NCI-H2227 (cell line): ENCODE data around the gene ZNF487.
"Not testable (repeated sequence)": the region's sequence is repeated elsewhere in the genome, so short reads cannot be mapped to it uniquely, and the experiment has no call there.

ENCODE experiments used
- DNase-seq: peaks from one replicate; lab custom pipeline; 2025; ENCODE audit not compliant: unreplicated experiment; lab: John Stamatoyannopoulos, UW

ZNF487 gene

GRCh38 chr10:43436291-43437140, at the start of gene ZNF487:
TSS of gene ZNF487 (plus strand) at chr10:43437111. CDS start at chr10:43475814, 38,703 bp downstream.
- peak; percentile 86 for DNase-seq

- no peak for DNase-seq
Measured at GRCh38 chr10:43387678-43388032, 49.3 kb upstream of the ZNF487 start.

- no peak for DNase-seq
Measured at GRCh38 chr10:43389867-43390266, 47.0 kb upstream of the ZNF487 start.

DNA sequence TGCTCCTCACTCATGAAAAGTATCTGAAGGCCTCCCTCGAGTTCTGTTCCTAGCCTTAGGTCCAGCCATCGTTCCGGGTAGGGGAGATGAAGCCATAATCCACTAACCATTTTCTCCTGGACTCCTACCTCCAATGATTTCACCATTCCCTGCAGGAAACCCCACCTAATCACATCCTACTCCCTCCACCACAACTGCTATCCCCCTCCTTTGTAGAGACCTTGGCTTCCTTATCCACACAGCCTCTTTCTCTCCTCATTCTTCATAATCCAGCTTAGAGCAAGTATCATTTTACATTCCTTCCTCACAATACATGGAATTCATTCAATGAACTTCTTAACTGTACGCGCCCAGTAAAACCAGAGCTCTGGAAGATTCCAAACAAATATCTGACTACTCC, 46.6 kb upstream of the ZNF487 start:
- DNase-seq: no peak

DNA sequence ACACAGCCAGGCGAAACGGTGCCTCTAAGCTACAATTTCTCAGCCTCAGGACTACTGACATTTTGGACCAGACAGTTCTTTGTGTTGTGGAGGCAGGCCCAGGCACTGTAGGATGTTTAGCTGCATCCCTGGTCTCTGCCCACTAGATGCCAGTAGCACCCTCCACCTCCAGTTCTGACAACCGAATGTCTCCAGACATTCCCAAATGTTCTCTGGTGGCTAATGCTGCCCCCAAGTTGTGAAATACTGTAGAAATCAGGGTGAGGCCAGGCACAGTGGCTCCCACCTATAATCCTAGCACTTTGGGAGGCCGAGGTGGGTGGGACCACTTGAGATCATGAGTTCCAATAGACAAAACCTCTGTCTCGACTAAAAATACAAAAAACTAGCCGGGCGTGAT, 46.2 kb upstream of the ZNF487 start:
- peak; percentile 38 for DNase-seq

DNA sequence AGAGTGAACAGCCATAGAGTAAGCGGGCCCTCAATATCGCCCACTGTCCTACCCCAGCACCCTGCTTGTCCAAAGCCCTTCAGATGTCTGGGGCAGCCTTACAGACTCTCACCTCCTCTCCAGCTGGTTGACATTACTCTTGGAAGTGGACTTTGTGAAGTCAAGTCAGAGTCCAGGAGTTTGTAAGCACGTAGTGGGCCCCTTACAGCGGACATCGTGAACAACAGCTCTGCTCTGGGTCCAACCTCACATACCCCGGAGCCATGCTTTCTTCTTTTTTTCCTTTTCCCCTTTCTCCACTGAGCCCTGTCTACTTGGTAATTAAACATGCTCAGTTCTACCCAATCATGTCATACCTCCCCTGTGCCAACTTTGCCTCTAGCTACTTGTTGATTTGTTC, 45.4 kb upstream of the ZNF487 start:
- DNase-seq: no peak

GRCh38 chr10:43392748-43393147, 44.2 kb upstream of the ZNF487 start:
- no peak for DNase-seq

DNA sequence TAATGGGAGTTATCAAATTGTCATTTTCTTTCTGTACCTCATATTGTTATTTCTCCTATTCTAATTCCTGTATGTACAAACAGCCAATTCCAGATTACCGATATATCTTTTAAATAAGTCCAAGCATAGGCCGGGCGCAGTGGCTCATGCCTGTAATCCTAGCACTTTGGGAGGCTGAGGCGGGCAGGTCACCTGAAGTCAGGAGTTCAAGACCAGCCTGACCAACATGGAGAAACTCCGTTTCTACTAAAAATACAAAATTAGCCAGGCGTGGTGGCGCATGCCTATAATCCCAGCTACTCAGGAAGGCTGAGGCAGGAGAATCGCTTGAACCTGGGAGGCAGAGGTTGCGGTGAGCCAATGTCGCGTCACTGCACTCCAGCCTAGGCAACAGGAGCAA, 43.7 kb upstream of the ZNF487 start:
- DNase-seq: not testable (repeated sequence)

DNA sequence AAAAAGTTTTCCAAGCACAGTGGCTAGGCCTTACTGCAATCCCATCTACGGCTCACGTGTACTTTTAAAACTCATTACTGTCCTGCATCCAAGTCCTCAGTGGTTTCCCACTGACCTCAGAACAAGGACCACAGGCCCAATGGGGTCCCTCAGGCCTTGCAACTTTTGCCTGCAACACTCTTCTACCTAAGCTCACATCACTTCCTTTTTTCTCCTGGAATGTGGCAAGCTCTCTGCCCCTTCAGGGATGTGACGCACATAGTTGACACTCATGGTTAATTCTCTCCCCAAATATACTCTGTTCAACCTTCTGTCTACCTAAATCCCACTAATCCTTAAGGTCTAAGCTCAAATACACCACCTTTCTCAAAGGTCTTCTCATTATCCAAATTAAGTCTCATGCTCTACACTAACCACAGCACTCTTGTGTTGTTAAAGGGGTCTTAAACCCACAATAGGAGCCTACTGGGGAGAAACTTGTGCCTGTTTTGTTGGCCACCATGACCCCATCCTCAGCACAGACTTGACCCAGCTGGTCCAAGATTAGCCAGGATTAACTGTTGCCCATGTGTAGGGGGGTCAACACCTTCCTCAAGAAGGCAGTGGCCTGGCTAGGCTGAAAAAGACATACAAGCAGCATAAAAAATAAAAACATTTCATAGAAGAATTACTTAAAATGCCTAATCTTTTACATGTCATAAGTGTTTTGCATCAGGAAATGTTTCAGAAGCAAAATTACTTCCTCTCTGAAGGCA, 43.1 kb upstream of the ZNF487 start:
- no peak for DNase-seq

GRCh38 chr10:43394868-43395267, 42.0 kb upstream of the ZNF487 start:
- no peak for DNase-seq

DNA sequence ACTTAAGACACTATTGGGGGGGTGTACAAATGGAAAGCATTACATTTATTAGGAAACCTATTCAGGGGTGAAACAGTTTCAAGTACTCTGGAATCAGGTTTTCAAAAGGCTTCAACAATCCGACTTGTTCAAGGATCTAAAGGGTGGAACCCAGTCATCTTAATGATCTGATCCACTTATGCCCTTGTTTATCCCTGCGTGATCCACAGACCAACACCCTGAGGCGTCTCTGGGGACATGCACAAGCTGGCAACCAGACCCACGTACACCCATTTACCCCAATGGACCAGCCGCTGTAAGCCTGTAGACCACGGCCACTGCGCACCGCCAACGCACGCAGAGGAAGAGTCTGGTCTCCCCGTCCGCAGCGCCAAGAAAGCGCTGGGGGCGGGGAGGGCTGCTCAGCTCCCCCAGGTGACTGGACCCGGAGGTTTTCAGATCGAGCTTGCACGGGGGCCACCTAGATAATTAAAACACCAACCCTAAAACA, 41.3 kb upstream of the ZNF487 start:
- DNase-seq: peak; percentile 54

DNA sequence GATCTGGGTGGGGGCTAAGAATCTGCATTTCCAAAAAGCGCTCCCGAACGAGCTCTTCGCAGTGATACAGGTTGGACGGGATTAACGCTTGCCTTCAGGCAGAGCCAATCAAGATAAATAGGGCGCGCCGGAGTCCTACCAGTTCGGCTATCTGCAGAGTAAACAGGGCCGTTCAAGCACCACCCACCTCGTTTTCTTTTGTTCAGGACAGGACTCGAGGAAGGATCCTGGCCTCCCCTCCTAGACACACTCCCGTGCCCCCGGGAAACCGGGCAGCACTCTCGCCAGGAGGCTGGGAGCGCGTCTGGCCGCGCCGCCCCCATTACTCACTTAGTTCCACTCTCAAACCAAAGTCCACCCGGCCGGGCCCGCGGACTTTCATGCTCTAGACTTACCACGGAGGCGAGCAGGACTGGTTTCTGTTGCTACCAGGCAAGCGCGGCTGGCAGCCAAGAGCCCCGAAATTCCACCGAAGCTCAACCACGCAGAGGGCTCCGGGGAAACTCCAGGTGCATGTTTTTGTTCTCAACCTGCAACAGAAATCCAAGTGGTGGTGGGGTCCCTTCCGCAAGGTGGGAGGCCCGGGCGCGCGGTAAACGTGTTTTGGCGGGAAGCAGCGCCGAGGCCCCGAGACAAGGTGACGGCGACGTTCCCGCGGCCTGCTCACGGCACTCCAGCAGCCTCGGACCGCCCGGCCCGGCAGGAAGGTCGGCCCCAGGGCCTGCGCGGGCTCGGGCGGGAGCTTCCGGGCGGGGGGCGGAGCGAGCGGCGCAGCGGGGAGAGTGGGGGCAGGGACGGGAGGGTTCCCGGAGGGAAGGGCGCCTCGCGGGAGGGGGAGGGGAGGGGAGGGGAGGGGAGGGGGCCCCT, 40.6 kb upstream of the ZNF487 start:
- DNase-seq: peak; percentile 77

DNA sequence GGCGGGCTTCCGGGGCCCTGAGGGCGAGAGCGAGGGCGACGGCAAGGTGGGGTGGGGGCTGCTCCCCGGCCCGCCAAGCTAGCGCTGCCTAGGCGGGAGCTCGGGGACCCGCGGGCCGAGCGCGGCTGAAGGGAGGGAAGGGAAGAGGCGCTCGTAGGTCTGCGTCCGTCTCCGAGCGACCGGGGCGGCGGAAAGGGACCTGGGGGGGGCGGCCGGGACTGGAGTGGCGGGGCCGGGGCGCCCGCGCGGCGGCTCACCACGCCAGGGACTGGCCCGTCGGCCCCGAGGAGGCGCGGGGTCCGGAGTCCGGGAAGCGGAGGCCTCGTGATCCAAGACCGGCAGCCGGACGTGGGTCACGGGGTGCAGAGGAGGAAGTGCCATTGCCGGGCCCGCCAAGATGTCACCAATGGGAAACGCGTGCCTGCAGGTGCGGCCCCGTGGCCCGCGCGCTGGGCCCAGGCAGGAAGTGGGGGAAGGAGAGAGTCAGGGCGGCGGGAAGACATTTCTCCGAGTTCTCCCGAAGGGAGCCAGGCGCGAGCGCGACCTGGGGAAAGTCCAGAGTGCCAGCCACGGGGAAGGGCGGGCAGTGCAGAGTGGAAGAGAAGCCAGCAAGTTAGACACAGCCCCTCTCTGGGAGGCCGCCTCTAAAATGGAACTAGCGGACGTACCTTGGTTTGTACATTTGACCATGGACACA, 39.8 kb upstream of the ZNF487 start:
- peak; percentile 87 for DNase-seq

- no peak for DNase-seq
Measured at GRCh38 chr10:43398939-43399319, 38.0 kb upstream of the ZNF487 start.

- DNase-seq: no peak
Measured at GRCh38 chr10:43399320-43400310, 37.3 kb upstream of the ZNF487 start.

- DNase-seq: no peak
Measured at GRCh38 chr10:43401627-43402026, 35.3 kb upstream of the ZNF487 start.

DNA sequence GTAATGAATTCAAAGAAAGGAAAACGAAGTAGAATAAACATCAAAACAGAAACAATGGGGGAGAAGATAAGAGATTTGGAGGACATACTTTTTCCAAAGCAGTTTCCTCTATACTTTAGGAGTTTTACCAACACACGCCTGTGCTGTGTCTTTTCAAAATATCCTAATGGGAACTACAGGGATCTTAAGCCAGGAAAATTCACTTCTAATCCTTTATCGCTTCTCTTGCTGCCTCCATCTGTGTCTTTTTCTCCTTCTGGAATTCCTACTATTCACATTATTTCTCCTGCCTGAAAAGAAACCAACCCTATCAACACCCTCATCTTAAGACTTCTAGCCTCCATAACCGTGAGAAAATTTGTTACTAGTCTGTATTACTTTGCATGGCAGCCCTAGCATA, 34.7 kb upstream of the ZNF487 start:
- DNase-seq: no peak

DNA sequence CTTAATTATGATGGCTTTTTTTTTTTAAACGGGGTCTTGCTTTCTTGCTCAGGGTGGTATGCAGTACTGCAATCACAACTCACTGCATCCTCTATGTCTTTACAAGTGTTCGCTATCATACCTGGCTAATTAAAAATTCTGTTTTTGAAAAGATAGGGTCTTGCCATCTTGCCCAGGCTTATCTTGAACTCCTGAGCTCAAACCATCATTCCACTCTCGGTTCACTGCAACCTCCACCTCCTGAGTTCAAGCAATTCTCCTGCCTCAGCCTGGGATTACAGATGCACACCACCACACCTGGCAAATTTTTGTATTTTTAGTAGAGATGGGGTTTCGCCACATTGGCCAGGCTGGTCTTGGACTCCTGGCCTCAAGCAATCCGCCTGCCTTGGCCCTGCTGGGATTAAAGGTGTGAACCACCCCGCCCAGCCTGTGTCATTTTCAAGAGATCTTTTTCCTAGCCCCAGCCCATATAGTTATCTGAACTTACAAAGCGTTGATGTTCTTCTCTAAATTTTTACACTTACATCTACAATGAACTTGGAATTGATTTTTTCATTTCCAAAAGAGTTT, 33.9 kb upstream of the ZNF487 start:
- DNase-seq: no peak
